ENCODE data around the gene SMAGP. TPM values are rescaled to one million over a fixed set of nuclear protein-coding genes. Genes with fewer than 3 reads are reported as not detected.

SMAGP gene
- polyA plus RNA-seq, 3 donors from 2014 or later, result 26.7 to 41.9 (median 34.6) TPM

DNA sequence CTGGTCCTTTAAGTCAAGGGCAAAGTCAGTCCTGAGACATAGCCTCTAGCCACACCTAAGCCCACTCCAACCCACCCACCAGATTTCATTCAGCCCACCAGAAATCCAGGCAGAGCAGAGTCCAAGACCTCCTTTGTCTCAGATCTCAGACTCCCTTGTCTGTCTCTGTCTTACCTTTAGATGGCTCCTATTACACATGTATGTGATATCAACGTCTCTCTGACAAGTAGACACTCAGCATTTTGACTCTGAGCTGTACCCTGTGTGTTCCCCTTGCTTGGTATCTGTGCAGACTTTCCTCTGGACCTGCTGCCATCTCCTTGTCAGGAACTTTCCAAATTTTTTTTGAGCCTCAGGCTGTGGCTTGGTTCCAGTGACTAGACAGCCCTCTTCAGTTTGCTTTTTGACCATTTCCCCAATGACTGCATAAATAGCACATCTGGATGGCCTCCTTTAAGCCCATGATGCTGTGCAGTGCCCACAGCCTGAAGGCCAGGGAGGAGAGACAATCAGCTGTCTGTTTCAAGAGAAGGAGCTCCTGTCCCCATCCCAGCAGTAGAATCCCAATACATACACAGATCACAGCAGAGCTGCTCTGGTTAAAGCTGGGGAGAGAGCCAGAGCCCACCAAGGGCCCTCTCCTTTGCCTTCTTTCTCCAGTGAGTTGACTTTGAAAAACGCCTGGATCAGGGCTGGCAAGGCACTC, 59.4 kb downstream of the SMAGP start:
- H3K4me3 Mint-ChIP-seq, result no peak overlapping the region
- peaks cover 0 to 1% (median 0%) of the 10 kb centered on the region in 3 donors for H3K27me3 Mint-ChIP-seq (ENCODE audit: low read depth in 3 of 3)
- peaks cover 0 to 4% (median 4%) of the 10 kb centered on the region in 3 donors for H3K36me3 Mint-ChIP-seq
- DNase-seq, result no peak
- H3K27ac Mint-ChIP-seq, result no peak overlapping the region
- H3K4me1 Mint-ChIP-seq, result no peaks in the 10 kb centered on the region
- no peaks in the 10 kb centered on the region for H3K9me3 Mint-ChIP-seq

- Mint-ChIP-seq H3K9me3 (no peaks in the 10 kb centered on the region), H3K27ac (no peak overlapping the region), H3K27me3 (ENCODE audit: low read depth in 3 of 3) (peaks cover 0 to 1% (median 0%) of the 10 kb centered on the region in 3 donors), H3K36me3 (peaks cover 0 to 4% (median 4%) of the 10 kb centered on the region in 3 donors), H3K4me3 (no peak overlapping the region), H3K4me1 (no peaks in the 10 kb centered on the region)
- DNase-seq, result no peak
These were observed 61.0 kb downstream of the SMAGP start for GRCh38 chr12:51209259-51209658.

DNA sequence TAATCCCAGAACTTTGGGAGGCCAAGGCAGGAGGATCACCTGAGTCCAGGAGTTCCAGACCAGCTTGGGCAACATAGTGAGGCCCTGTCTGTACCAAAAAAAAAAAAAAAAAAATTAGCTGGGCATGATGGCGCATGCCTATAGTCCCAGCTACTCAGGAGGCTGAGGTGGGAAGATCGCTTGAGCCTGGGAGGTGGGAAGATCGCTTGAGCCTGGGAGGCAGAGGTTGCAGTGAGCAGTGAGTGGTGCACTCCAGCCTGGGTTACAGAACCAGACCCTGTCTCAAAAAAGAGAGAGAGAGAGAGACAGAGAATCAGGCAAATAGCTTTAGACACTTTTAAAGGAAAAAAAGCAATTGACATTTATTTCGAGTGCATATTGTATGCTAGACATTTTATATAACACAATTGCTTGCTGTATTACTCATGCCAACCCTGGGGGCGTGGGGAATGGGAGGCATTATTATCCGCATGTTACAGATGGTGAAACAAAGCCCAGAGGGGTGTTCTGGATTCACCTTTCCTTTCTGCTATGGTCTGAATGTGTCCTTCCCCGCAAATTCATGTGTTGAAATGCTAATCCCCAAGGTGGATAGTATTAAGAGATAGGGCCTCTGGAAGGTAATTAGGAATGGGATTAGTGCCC, 62.1 kb downstream of the SMAGP start:
- Mint-ChIP-seq H3K27ac (no peak overlapping the region), H3K27me3 (ENCODE audit: low read depth in 3 of 3) (peaks cover 0 to 1% (median 0%) of the 10 kb centered on the region in 3 donors)

DNA sequence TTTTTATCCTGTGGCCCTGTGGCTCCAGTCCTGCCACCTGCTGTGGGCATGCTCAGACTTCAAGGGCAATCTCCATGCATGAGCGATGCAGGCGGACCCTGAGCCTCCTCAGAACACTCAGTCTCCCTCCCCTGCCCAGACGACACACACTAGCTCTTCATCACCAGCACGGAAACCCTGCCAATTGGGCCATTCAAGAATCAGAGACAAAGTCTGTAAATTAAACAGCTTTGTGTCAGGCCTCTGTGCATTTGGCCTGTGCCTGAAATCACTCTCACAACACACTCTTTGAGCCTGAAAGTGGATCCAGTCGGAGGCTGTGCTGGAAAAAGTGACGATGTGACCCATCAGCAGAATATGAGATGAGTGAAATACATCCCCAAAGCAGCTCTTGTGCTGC, 64.9 kb downstream of the SMAGP start:
- H3K36me3 Mint-ChIP-seq, result peaks cover 0 to 7% (median 4%) of the 10 kb centered on the region in 3 donors
- H3K27ac Mint-ChIP-seq, result no peak overlapping the region

More for the DNA sequence above, 62.1 kb downstream of the SMAGP start:
- Mint-ChIP-seq H3K36me3 (peaks cover 0 to 4% (median 4%) of the 10 kb centered on the region in 3 donors), H3K9me3 (no peaks in the 10 kb centered on the region), H3K4me3 (no peak overlapping the region), H3K4me1 (no peaks in the 10 kb centered on the region)
- no peak for DNase-seq

GRCh38 chr12:51202718-51203117, 67.5 kb downstream of the SMAGP start:
- no peaks in the 10 kb centered on the region for H3K9me3 Mint-ChIP-seq
- H3K4me3 Mint-ChIP-seq, result no peak overlapping the region
- no peaks in the 10 kb centered on the region for H3K4me1 Mint-ChIP-seq
- H3K27ac Mint-ChIP-seq, result no peak overlapping the region
- H3K36me3 Mint-ChIP-seq, result peaks cover 0 to 3% (median 0%) of the 10 kb centered on the region in 3 donors
- no peaks in the 10 kb centered on the region for H3K27me3 Mint-ChIP-seq (ENCODE audit: low read depth in 3 of 3)
- no peak for DNase-seq

More for the DNA sequence above, 64.9 kb downstream of the SMAGP start:
- H3K27me3 Mint-ChIP-seq (ENCODE audit: low read depth in 3 of 3), result no peaks in the 10 kb centered on the region
- H3K4me3 Mint-ChIP-seq, result no peak overlapping the region
- H3K4me1 Mint-ChIP-seq, result no peaks in the 10 kb centered on the region
- no peaks in the 10 kb centered on the region for H3K9me3 Mint-ChIP-seq
- DNase-seq, result no peak

DNA sequence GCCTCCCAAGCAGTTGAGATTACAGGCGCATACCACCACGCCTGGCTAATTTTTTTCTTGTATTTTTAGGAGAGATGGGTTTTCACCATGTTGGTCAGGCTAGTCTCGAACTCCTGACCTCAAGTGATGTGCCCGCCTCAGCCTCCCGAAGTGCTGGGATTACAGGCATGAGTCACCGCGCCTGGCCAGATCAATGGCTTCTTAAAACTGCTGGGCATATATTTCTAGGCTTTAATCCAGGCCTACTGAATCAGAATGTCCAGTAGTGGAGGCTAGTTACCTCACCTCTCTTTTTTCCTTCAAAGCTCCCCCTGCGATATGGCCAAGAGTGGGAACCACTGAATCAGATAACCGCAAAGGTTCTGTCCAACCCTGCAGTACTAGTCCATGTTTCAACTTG, 69.4 kb downstream of the SMAGP start:
- Mint-ChIP-seq H3K36me3 (peaks cover 0 to 3% (median 0%) of the 10 kb centered on the region in 3 donors), H3K4me1 (no peaks in the 10 kb centered on the region), H3K4me3 (no peak overlapping the region), H3K9me3 (no peaks in the 10 kb centered on the region), H3K27ac (no peak overlapping the region), H3K27me3 (ENCODE audit: low read depth in 3 of 3) (peaks cover 0 to 1% (median 0%) of the 10 kb centered on the region in 3 donors)
- no peak for DNase-seq

- Mint-ChIP-seq H3K9me3 (no peaks in the 10 kb centered on the region), H3K36me3 (peaks cover 0 to 3% (median 0%) of the 10 kb centered on the region in 3 donors), H3K4me3 (no peak overlapping the region), H3K27ac (no peak overlapping the region), H3K27me3 (ENCODE audit: low read depth in 3 of 3) (peaks cover 0 to 1% (median 0%) of the 10 kb centered on the region in 3 donors), H3K4me1 (no peaks in the 10 kb centered on the region)
- no peak for DNase-seq
These were observed 70.1 kb downstream of the SMAGP start for GRCh38 chr12:51200156-51200555.

- Mint-ChIP-seq H3K27me3 (ENCODE audit: low read depth in 3 of 3) (peaks cover 0 to 1% (median 0%) of the 10 kb centered on the region in 3 donors), H3K4me3 (no peak overlapping the region), H3K36me3 (peaks cover 0 to 3% (median 0%) of the 10 kb centered on the region in 3 donors), H3K27ac (no peak overlapping the region), H3K9me3 (no peaks in the 10 kb centered on the region), H3K4me1 (no peaks in the 10 kb centered on the region)
- no peak for DNase-seq
These were observed 70.8 kb downstream of the SMAGP start for GRCh38 chr12:51199366-51199945.

GRCh38 chr12:51198568-51199365, 71.4 kb downstream of the SMAGP start:
- no peak for DNase-seq
- H3K4me3 Mint-ChIP-seq, result no peak overlapping the region
- H3K36me3 Mint-ChIP-seq, result peaks cover 0 to 3% (median 0%) of the 10 kb centered on the region in 3 donors
- H3K27ac Mint-ChIP-seq, result no peak overlapping the region
- no peaks in the 10 kb centered on the region for H3K4me1 Mint-ChIP-seq
- H3K9me3 Mint-ChIP-seq, result no peaks in the 10 kb centered on the region
- peaks cover 0 to 1% (median 0%) of the 10 kb centered on the region in 3 donors for H3K27me3 Mint-ChIP-seq (ENCODE audit: low read depth in 3 of 3)

- peaks cover 0 to 1% (median 0%) of the 10 kb centered on the region in 3 donors for H3K36me3 Mint-ChIP-seq
- no peak overlapping the region for H3K4me3 Mint-ChIP-seq
- H3K4me1 Mint-ChIP-seq, result no peaks in the 10 kb centered on the region
- peaks cover 0 to 1% (median 0%) of the 10 kb centered on the region in 3 donors for H3K27me3 Mint-ChIP-seq (ENCODE audit: low read depth in 3 of 3)
- DNase-seq, result no peak
- H3K9me3 Mint-ChIP-seq, result no peaks in the 10 kb centered on the region
- no peak overlapping the region for H3K27ac Mint-ChIP-seq
These were observed 72.3 kb downstream of the SMAGP start for GRCh38 chr12:51197736-51198567.

- Mint-ChIP-seq H3K36me3 (no peaks in the 10 kb centered on the region), H3K9me3 (no peaks in the 10 kb centered on the region), H3K4me3 (no peak overlapping the region), H3K27me3 (ENCODE audit: low read depth in 3 of 3) (peaks cover 0 to 1% (median 0%) of the 10 kb centered on the region in 3 donors), H3K4me1 (no peaks in the 10 kb centered on the region), H3K27ac (no peak overlapping the region)
- no peak for DNase-seq
These were observed 73.7 kb downstream of the SMAGP start for GRCh38 chr12:51196547-51196946.

GRCh38 chr12:51195841-51196240, 74.4 kb downstream of the SMAGP start:
- Mint-ChIP-seq H3K27ac (no peak overlapping the region), H3K4me1 (no peaks in the 10 kb centered on the region), H3K9me3 (no peaks in the 10 kb centered on the region), H3K36me3 (peaks cover 0 to 3% (median 0%) of the 10 kb centered on the region in 3 donors), H3K27me3 (ENCODE audit: low read depth in 3 of 3) (peaks cover 0 to 1% (median 0%) of the 10 kb centered on the region in 3 donors), H3K4me3 (no peak overlapping the region)
- no peak for DNase-seq
